Endothelial cell of umbilical vein (primary cell): ENCODE data around the gene KCNG2. TPM values are rescaled to one million over a fixed set of nuclear protein-coding genes. Genes with fewer than 3 reads are reported as not detected.

Experiments
- BruUV-seq: library from RNA; stranded (reverse); fragments of 400-500 nt; replicated peaks from 2 replicates; lab custom pipeline; 2021; lab: Mats Ljungman, UMichigan
- CTCF ChIA-PET: fragments of 300-600, 350-600 bp; sonication (Branson Sonifier 250); formaldehyde crosslinking; loops from one replicate; lab custom pipeline; 2021; ENCODE audit warnings: antibody characterized with exemption, inconsistent platforms; lab: Charles Lee
- POLR2A ChIA-PET: fragments of 300-600, 350-600 bp; sonication (Branson Sonifier 250); formaldehyde crosslinking; loops from one replicate; lab custom pipeline; 2021; ENCODE audit warnings: antibody characterized with exemption, inconsistent platforms; lab: Charles Lee
- DNase-seq: peaks from one replicate; pipeline ENCODE4 v3.0.0-alpha.2; 2011; ENCODE audit warnings: low read depth, low spot score
- FAIRE-seq: peaks from 2 replicates; lab custom pipeline; 2011; peaks lifted over from hg19 to GRCh38; lab: Jason Lieb, UNC
- H2AFZ ChIP-seq: 2 replicates; pipeline ENCODE4 v1.6.0; 2012; ENCODE audit warnings: low read depth, low read length, control low read depth, inconsistent platforms
- H3K27ac ChIP-seq: 2 replicates; pipeline ENCODE4 v1.5.1; 2011; ENCODE audit warnings: low read depth, mild to moderate bottlenecking, control low read depth, low read length, moderate library complexity; ENCODE audit not compliant: insufficient read depth
- H3K27me3 ChIP-seq, 2 experiments: 2 replicates each; pipeline versions ENCODE4 v1.6.0 to v1.6.1; 2011; ENCODE audit warnings: low read length in 2 of 2, mixed read lengths in 1 of 2; ENCODE audit not compliant: control insufficient read depth in 2 of 2, insufficient read depth in 2 of 2
- H3K36me3 ChIP-seq, 2 experiments: 2 replicates in 1 of 2; 3 replicates in 1 of 2; pipeline ENCODE4 v1.5.1; 2011; ENCODE audit warnings: low read length in 2 of 2, mild to moderate bottlenecking in 1 of 2, moderate library complexity in 1 of 2; ENCODE audit not compliant: control insufficient read depth in 2 of 2, insufficient read depth in 2 of 2; ENCODE audit errors: extremely low read depth in 1 of 2
- H3K4me1 ChIP-seq: 3 replicates; pipeline ENCODE4 v1.5.1; 2011; ENCODE audit warnings: mild to moderate bottlenecking, low read length; ENCODE audit not compliant: control insufficient read depth, insufficient read depth; ENCODE audit errors: extremely low read depth
- H3K4me2 ChIP-seq: 2 replicates; pipeline ENCODE4 v1.6.1; 2011; ENCODE audit warnings: low read length, control low read depth, mixed read lengths; ENCODE audit not compliant: insufficient read depth
- H3K4me3 ChIP-seq, 3 experiments: fragments of 200-600 bp in 1 of 3; sonication (generic), shearing (Covaris generic) in 1 of 3; replicated peaks in 1 of 3; 2 replicates each; pipeline ENCODE4 v1.5.1; 2011 to 2016; ENCODE audit warnings: control low read depth in 3 of 3, low read length in 3 of 3, mild to moderate bottlenecking in 2 of 3, inconsistent platforms in 1 of 3, low read depth in 1 of 3, moderate library complexity in 1 of 3; ENCODE audit not compliant: insufficient read depth in 1 of 3
- H3K79me2 ChIP-seq: 2 replicates; pipeline ENCODE4 v1.6.0; 2012; ENCODE audit warnings: low read length, inconsistent platforms; ENCODE audit not compliant: control insufficient read depth, insufficient read depth
- H3K9ac ChIP-seq: replicated peaks from 2 replicates; pipeline ENCODE3; 2011; ENCODE audit warnings: low read length, control low read depth; ENCODE audit not compliant: insufficient read depth; ENCODE audit errors: extremely low read depth
- H3K9me1 ChIP-seq: replicated peaks from 3 replicates; pipeline ENCODE4 v1.6.0; 2011; ENCODE audit warnings: mild to moderate bottlenecking, low read length; ENCODE audit not compliant: control insufficient read depth, insufficient read depth; ENCODE audit errors: extremely low read depth
- H3K9me3 ChIP-seq: replicated peaks from 2 replicates; pipeline ENCODE4 v1.5.1; 2012; ENCODE audit warnings: low read length, inconsistent platforms; ENCODE audit not compliant: control insufficient read depth, insufficient read depth
- H4K20me1 ChIP-seq: replicated peaks from 2 replicates; pipeline ENCODE3; 2011; ENCODE audit warnings: mild to moderate bottlenecking, low read length; ENCODE audit not compliant: control insufficient read depth, insufficient read depth; ENCODE audit errors: extremely low read depth
- EZH2 ChIP-seq: IDR thresholded peaks from 2 replicates; pipeline ENCODE4 v1.6.1; 2012; ENCODE audit warnings: borderline replicate concordance, low read depth, mild to moderate bottlenecking, moderate library complexity, low read length, inconsistent platforms; ENCODE audit not compliant: severe bottlenecking
- FOS ChIP-seq: IDR thresholded peaks from 2 replicates; pipeline ENCODE4 v1.6.1; 2011; ENCODE audit warnings: mild to moderate bottlenecking, low read length, moderate library complexity, borderline replicate concordance; ENCODE audit not compliant: insufficient read depth
- GATA2 ChIP-seq: IDR thresholded peaks from 2 replicates; pipeline ENCODE4 v1.7.0; 2011; ENCODE audit warnings: low read depth, mild to moderate bottlenecking, moderate library complexity, mixed read lengths, low read length; ENCODE audit not compliant: insufficient read length, insufficient read depth
- JUN ChIP-seq: IDR thresholded peaks from 2 replicates; pipeline ENCODE4 v1.6.1; 2011; ENCODE audit warnings: borderline replicate concordance, low read depth; ENCODE audit not compliant: insufficient read length, insufficient read depth
- MYC ChIP-seq: IDR thresholded peaks from one replicate; pipeline ENCODE4 v1.6.1; 2011; ENCODE audit warnings: mild to moderate bottlenecking, low read depth, low read length
- POLR2A ChIP-seq: IDR thresholded peaks from 2 replicates; pipeline ENCODE4 v1.6.1; 2012; ENCODE audit warnings: low read depth, mild to moderate bottlenecking, control low read depth, low read length
- POLR2AphosphoS5 ChIP-seq: IDR thresholded peaks from 2 replicates; pipeline ENCODE4 v1.6.1; 2012; ENCODE audit warnings: low read depth, mild to moderate bottlenecking, control low read depth, low read length, moderate library complexity; ENCODE audit not compliant: insufficient read depth
- dilution Hi-C: fragments of 300-500 bp; cut with MboI; formaldehyde crosslinking; loops from one replicate; pipeline ENCODE4 v1.15.0; 2019; ENCODE audit warnings: low sequenced_read_pairs; ENCODE audit not compliant: extremely low pct_ligation_motif_present
- intact Hi-C: fragments of 100-400 bp; cut with micrococcal nuclease; formaldehyde crosslinking; loops from one replicate; pipeline ENCODE4 v1.10.0; 2022
- polyA plus RNA-seq, 4 experiments: library from polyadenylated mRNA; depleted of rRNA in 3 of 4; stranded (reverse) in 3 of 4; unstranded in 1 of 4; fragments of >200 nt; gene quantifications; 2 replicates each; pipeline versions ENCODE4 v1.2.1 to v1.2.3, GENCODE V29; 2011 to 2012; ENCODE audit warnings: missing spikeins in 1 of 4
- total RNA-seq: library from RNA; stranded (reverse); gene quantifications from 2 replicates; pipeline ENCODE4 v1.2.3, GENCODE V29; 2021
- TF ChIP-seq, protein P1 (sequence below): IDR thresholded peaks from 2 replicates; pipeline ENCODE4 v1.6.1; 2011; ENCODE audit not compliant: insufficient read depth, insufficient read length
- TF ChIP-seq, protein P2 (sequence below), 2 donors: IDR thresholded peaks; 1 replicate in 1 of 2; 2 replicates in 1 of 2; pipeline ENCODE4 v1.5.1; 2011; ENCODE audit warnings: low read length in 2 of 2, mild to moderate bottlenecking in 2 of 2, moderate library complexity in 2 of 2, control low read depth in 1 of 2, inconsistent platforms in 1 of 2, low read depth in 1 of 2; ENCODE audit not compliant: insufficient read depth in 1 of 2; ENCODE audit errors: extremely low read depth in 1 of 2

Gene KCNG2
- total and polyA plus RNA-seq, 2 donors (not counting 3 experiments of a cell fraction or from before 2014, with no cell fraction given) = not detected

DNA sequence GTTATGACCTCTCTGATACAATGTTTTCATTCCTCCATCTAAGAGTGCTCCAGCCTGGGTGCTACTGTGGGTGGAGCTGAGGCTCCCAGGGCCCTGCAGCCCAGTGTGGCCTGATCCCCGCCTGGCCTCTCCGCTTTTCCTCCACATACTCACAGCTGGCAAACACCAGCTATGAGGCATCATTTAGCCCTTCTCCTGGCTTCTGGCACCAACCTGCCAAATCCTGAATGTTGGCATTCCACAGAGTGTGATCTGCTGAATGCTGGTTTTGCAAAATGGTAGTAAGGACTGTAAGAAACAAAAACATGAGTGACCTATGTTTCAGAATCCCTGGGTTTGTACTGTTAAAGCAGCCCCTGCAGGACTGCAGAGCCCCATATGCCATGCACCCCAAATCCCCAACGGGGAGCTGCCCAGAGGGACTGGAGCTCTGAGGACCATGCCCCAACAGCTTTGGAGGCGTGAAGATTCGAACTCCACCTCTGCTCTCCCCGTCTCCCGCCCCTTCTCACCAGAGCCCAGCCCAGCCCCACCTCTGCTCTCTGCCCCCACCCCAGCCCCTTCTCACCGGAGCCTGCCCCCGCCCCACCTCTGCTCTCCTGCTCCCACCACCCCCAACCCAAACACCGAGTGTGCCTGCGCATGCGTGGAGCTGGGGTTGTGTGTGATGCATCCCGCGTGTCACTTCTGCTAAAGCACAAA, 149.5 kb downstream of the KCNG2 start:
- intact Hi-C loops = no loop called here
- dilution Hi-C loops = no loop called here
- CTCF ChIA-PET = interaction anchor here (0.9 kb wide), 1 partner anchor 213 kb away, joined by 3 read pairs; no protein-coding TSS in a partner anchor
- DNase-seq (no peak), FAIRE-seq (no peak)
- H2AFZ ChIP-seq = no peak overlapping the region
- no peak overlapping the region for H3K4me3 ChIP-seq
- no peak overlapping the region for H3K27ac ChIP-seq
- no peaks in the 10 kb centered on the region for H3K27me3 ChIP-seq
- H3K4me1 ChIP-seq = peaks cover 5% of the 10 kb centered on the region
- H4K20me1 ChIP-seq = no peaks in the 10 kb centered on the region
- H3K9me3 ChIP-seq = no peaks in the 10 kb centered on the region
- no peaks in the 10 kb centered on the region for H3K9me1 ChIP-seq
- H3K79me2 ChIP-seq = peaks cover 28% of the 10 kb centered on the region
- POLR2A ChIA-PET = no interaction called here
- TF ChIP-seq MYC (no peak), FOS (no peak), GATA2 (no peak), POLR2AphosphoS5 (no peak), POLR2A (no peak), JUN (no peak), EZH2 (no peak)
- TF ChIP-seq, protein P1, sequence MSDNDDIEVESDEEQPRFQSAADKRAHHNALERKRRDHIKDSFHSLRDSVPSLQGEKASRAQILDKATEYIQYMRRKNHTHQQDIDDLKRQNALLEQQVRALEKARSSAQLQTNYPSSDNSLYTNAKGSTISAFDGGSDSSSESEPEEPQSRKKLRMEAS = no peak
- TF ChIP-seq, protein P2, sequence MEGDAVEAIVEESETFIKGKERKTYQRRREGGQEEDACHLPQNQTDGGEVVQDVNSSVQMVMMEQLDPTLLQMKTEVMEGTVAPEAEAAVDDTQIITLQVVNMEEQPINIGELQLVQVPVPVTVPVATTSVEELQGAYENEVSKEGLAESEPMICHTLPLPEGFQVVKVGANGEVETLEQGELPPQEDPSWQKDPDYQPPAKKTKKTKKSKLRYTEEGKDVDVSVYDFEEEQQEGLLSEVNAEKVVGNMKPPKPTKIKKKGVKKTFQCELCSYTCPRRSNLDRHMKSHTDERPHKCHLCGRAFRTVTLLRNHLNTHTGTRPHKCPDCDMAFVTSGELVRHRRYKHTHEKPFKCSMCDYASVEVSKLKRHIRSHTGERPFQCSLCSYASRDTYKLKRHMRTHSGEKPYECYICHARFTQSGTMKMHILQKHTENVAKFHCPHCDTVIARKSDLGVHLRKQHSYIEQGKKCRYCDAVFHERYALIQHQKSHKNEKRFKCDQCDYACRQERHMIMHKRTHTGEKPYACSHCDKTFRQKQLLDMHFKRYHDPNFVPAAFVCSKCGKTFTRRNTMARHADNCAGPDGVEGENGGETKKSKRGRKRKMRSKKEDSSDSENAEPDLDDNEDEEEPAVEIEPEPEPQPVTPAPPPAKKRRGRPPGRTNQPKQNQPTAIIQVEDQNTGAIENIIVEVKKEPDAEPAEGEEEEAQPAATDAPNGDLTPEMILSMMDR (IDR thresholded peaks at IDR 0.05; ENCODE audit: extremely low read depth in 1 of 2, insufficient read depth in 1 of 2, low read depth in 1 of 2, low read length in 2 of 2) = no peak
- H3K36me3 ChIP-seq = peaks cover 0 to 7% of the 10 kb centered on the region in 2 experiments
- no peak overlapping the region for H3K9ac ChIP-seq
- no TSS peak for BruUV-seq
- no peak overlapping the region for H3K4me2 ChIP-seq
